ENCODE measurements around the gene MESP2. TPM values are rescaled to one million over a fixed set of nuclear protein-coding genes. Genes with fewer than 3 reads are reported as not detected.

The MESP2 gene
- polyA plus RNA-seq, 4 donors: 0.24 to 0.96 (median 0.36) TPM

- no peak for DNase-seq (ENCODE audit: low read depth in 4 of 4, low spot score in 3 of 4)
Measured at GRCh38 chr15:89812847-89813320, 36.8 kb downstream of the MESP2 start.

GRCh38 chr15:89813381-89814111 is 37.4 kb downstream of the MESP2 start:
- DNase-seq (ENCODE audit: low read depth in 4 of 4, low spot score in 3 of 4): no peak

DNA sequence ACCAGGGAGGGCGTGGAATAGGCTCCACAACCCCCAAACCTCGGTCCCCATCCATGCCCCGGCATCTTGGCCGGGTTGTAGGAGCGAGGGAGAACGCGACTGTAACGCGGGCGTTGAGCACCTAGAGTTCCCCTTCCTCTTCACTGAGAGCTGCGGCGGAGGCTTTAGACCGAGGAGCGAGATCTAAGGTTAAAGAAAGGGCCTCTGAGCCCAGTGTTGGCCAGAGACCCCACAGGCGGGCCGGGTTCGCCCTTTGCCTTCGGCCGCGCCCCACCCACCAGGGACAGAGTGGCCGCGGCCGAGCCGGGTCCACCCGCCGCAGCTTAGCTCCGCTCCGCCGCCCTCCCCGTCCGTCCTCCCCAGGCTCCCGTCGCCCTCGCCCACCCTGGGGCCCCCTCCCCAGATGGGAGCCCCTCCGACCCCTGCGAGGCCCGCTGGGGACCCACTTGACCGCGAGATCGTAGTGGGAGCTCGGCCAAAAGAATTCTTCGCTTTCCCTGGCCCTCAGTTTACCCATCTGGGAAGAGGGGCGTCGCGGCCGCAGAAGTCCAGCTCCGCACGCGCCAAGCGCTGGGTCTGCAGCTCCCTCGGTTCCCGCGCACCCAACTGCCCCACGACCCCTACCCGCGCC is 38.1 kb downstream of the MESP2 start:
- no peak for DNase-seq (ENCODE audit: low read depth in 4 of 4, low spot score in 3 of 4)

DNA sequence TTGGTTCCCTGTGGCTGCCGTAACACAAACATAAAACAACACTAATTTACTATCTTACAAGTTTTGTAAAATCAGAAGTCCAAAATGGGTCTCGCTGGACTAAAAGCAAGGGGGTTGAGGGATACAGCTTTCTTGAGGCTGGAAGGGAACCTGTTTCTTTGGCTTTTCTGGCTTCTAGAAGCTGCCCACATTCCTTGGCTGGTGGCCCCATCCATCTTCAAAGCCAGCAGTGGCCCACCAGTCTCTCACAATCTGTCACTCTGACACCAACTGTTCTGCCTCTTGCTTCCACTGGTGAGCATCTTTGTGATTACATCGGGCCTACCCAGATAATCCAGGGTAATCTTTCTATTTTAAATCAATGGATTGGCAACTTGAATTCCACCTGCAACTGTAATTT is 39.6 kb downstream of the MESP2 start:
- DNase-seq (ENCODE audit: low read depth in 4 of 4, low spot score in 3 of 4): no peak

DNA sequence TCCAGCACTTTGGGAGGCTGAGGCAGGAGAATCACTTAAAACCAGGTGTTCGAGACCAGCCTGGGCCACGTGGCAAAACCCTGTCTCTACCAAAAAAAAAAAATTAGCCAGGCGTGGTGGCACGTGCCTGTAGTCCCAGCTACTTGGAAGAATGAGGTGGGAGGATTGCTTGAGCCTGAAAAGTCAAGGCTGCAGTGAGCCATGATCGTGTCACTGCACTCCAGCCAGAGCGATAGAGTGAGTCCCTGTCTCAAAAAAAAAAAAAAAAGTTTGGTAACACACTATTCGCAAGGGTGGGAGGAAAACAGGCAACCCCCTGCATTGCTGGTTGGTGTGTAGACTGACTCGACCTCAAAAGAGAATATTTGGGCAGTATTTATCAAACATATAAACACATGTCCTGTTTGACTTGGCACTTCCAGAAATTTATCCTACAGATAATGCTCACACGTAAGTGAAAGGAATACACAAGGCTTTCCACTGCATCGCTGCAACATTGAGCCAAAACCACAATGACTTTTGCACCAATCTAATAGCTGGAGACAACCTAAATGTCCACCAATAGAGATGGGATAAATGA is 41.7 kb downstream of the MESP2 start:
- DNase-seq (ENCODE audit: low read depth in 4 of 4, low spot score in 3 of 4): no peak

- no peak for DNase-seq (ENCODE audit: low read depth in 4 of 4, low spot score in 3 of 4)
Measured at GRCh38 chr15:89818287-89818686, 42.2 kb downstream of the MESP2 start.

- DNase-seq (ENCODE audit: low read depth in 4 of 4, low spot score in 3 of 4): no peak
Measured at GRCh38 chr15:89820666-89821611, 44.8 kb downstream of the MESP2 start.

DNA sequence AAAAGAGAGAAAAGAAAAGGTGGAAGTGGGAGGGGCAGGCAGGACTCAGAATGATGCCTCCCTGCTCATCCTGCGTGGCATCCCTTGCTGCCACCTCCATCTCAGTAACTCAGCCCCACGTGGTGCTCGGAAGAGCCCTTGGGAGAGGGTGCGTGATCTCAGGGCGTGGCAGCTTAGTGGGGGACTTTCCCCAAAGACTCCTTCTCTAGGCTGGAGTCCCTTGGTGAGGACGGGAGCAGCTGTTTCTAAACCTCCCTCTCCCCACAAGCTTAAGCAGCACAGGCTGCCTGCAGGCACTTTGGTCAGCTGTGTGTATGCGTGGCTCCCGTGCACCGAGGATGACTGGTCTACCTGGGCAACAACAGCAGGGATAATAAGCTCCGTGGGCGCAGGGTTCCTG is 45.9 kb downstream of the MESP2 start:
- DNase-seq (ENCODE audit: low read depth in 4 of 4, low spot score in 3 of 4): no peak

GRCh38 chr15:89822611-89822950 is 46.4 kb downstream of the MESP2 start:
- no peak for DNase-seq (ENCODE audit: low read depth in 4 of 4, low spot score in 3 of 4)

DNA sequence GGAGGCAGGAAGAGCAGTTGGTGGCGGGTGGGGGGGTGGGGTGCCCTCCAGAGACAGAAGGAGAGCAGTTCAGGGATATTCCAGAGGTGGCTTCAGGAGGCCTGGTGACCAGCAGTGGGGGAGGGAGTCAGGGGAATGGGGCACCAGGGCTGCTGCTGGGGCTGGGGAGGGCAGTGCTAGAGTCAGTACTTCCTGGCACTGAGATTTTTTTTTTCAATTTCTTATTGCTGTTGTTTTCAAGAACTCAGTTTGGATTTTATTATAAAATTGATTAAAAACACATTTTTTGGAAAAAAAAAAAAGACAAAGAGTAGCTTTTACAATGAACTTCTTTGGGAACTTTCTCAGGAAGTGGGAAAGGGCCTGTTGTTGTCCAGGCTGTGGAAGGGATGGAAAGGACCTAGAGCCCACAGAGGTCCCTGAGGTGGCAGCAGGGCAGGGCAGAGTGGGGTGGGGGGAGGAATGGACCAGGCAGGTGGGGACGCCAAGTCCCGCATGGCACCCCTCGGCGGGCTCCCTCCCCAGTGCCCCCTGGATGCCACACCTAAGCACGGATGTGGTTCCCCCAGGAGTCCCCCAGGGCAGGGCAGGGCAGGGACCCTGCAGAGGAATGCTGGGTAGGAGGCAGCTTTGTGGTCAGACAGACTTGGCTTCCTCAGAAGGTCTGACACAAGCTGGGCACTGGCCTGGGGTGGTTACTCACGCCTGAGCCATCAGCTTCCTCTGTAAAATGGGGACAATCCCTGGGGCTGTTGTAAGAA is 47.0 kb downstream of the MESP2 start:
- no peak for DNase-seq (ENCODE audit: low read depth in 4 of 4, low spot score in 3 of 4)

DNA sequence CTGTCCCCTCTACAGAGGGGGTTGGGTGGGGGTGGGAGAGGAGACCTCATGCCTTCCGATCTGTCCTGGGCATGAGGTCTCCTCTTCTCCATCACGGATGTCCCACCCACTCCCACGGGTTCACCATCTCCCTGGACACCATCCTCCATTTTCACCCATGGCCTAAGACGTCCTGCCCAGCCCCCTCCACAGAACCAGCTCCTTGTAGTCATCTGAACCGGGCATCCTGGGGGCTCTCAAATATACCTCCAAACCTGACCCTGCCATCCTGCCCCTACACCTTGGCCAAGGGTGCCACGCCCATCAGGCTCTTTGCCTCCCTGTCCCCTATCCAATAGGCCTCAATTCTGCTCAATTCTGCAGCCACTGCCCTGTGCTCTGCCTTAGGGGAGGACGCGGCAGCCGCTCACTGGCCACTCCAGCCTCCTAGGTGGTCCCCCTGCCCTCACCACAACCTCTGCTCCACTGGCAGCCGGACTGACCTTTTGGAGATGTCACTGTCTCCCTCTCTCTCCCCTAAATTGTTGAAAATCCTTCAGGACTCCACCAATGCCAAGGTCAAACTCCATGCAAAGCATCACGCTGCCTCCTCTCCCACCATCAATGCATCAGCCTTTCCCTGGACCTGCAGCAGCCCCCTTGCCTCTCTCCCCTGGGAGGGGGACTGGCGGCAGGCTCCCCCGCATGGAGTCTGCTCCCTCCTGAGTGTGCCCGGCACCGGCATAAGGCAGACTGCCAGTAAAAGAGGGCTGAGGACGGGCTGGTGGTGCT is 47.9 kb downstream of the MESP2 start:
- no peak for DNase-seq (ENCODE audit: low read depth in 4 of 4, low spot score in 3 of 4)

- DNase-seq (ENCODE audit: low read depth in 4 of 4, low spot score in 3 of 4): no peak
Measured at GRCh38 chr15:89824607-89824867, 48.4 kb downstream of the MESP2 start.

- DNase-seq (ENCODE audit: low read depth in 4 of 4, low spot score in 3 of 4): no peak
Measured at GRCh38 chr15:89825271-89825940, 49.3 kb downstream of the MESP2 start.

DNA sequence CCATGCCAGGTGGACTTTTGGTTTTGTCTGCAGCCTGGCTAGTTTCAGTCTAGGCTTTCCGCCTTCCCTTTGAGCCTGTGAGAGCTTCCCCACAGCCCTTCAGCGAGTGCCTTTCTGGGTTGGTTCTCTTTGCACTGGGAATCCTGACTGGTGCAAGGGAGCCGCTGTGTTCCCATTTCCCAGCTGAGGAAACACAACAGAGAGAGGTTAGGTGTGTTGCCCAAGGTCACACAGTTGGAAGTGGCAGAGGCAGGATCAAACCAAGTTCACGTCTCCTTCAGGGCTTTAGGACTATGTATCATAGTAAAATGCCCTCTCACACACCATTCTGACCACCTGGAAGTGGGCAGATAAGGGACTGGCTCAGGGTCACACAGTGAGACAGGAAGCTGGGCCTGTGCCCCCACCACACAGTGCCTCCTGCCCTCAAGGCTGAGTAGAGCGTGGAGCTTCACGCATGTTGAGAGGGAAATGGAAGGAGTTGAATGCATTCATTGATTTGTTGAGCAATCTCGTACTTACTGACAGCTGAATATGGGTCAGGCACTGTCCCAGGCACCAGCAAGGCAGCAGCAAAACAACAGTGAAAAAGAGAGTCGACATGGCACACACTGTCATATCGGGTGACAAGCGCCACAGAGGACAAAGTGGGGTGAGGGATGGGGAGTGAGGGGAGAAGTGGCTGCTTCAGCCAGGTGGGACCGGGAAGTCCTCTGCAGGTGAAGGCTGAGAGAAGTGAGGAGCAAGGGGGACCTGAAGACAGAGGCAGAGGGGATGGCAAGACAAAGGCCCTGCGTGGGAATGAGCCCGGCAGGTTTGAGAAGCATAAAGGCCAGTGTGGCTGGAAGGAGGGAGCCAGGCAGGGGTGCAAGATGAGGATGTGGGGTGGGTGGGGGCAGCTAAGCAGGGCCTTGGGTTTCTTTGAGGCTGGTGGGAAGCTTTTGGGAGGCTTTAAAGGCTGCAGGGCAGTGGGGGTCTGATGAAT is 50.8 kb downstream of the MESP2 start:
- DNase-seq (ENCODE audit: low read depth in 4 of 4, low spot score in 3 of 4): no peak

DNA sequence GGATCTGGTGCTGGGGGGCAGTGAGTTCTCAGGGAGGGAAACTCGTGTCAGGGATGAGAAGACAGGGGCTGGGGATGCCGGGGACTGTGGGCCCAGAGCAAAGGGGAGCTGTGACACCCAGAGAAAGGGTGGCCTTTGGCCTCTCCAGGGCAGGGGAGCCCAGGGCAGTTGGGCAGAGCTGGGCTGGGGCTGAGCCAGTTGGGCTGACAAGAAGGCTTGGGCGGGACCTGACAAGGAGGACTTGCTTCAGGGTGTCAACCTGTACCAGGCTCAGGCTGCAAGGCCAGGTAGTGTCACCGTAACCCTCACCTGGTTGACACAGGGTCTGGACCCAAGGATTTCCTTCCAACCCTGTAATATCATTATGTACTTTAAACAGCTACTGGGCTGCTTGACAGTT is 51.7 kb downstream of the MESP2 start:
- no peak for DNase-seq (ENCODE audit: low read depth in 4 of 4, low spot score in 3 of 4)
